ENCODE measurements around the gene SH3BP4.

The SH3BP4 gene

DNA sequence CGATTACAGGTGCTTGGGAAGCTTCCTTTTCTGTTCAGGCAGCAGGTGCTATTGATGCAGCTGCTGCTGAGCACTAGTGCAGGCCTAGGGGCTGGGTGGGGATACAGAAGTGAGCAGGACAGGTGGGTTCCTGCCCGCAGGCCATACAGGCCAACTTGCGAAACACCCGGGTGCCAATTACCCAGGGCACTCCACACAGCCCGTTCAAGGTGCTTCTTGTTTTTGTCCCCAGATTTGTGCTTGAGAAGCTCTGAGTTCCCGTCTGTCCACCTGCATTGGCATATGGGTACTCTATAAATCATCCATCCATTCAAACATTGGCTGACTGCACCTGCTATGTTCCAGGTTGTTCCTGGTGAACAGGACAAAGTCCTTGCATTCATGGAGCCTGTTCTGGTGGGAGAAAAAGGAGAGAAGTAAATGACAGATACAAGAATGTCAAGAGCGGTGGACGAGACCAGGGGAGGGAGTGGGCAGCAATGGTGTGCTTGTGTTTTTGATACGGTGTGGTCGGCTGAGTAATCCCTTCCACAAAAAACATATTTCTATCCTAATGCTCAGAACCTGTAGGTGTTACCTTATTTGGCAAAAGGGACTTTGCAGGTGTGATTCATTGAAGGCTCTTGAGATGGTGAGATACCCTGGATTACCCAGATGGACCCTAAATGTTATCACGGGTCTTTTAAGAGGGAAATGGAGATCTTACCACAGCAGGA, 31.4 kb downstream of the SH3BP4 start:
- no peak for FAIRE-seq

DNA sequence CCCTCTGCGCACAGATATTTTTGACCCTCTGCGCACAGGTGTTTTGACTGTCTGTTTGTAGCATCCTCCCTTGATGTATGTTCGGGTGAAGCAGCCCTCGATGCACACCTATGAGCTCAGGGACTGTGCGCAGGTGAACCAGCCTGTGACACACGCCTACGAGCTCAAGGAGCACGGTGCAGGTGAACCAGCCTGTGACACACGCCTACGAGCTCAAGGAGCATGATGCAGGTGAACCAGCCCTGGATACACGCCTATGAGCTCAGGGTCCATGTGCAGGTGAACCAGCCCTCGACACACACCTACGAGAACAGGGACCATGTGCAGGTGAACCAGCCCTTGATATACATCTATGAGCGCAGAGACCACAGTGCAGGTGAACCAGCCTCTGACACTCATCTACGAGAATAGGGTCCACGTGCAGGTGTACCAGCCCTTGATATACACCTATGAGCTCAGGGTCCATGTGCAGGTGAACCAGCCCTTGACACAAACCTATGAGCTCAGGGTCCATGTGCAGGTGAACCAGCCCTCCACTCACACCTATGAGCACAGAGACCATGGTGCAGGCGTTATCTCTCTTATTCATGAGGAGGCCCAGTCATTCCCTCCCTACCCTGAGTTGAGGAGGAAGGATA, 33.9 kb downstream of the SH3BP4 start:
- FAIRE-seq, result no peak

DNA sequence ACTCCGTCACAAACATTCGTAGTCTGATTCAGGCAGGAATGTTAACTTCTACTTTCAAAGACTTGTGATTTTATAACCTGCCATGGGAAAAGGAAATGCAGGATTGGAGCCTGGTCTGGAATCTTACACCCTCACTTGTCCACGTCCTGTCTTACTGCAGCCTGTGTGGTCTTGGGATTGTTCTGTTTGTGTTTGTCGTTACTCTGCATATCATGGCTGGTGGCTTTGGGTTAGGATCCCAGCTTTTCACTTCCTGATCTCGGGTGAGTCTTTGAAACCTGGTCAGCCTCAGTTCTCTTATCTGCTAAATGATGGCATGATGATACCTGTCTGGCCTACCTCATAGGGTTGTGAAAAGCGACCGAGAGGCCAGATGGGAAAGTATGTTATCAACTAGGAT, 34.6 kb downstream of the SH3BP4 start:
- FAIRE-seq, result no peak

DNA sequence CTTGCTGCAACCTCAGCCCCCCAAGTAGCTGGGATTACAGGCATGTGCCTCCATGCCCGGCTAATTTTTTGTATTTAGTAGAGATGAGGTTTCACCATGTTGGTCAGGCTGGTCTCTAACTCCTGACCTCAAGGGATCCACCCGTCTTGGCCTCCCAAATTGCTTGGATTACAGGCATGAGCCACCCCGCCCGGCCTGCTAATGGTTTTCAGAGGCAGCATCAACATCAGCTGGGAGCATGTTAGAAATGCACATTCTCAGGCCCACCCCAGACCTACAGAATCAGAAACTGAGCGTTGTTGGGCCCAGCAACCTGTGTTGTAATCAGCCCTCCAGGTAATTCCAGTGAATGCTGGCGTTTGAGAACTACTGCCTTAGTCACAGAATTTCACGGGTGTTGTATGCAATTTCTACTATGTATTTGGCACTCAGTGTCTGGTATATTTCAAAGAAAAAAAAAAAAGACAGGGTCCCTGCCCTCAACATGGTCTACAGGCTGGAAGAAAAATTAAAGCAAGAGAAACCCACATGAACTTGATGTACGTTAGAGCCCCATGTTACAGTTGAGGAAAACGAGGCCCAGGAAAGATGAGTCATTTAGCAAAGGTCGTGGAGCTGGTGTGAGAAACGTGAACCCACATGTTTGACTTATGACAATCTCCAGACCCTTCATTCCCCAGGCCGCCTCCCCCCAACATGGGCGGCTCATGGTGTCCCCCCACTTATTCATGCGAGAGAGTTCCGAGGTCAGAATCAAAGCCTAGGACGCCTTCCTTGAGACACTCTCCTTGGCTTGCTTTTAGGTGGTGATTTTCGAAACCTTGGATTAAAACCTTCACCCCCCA, 35.3 kb downstream of the SH3BP4 start:
- no peak for FAIRE-seq

DNA sequence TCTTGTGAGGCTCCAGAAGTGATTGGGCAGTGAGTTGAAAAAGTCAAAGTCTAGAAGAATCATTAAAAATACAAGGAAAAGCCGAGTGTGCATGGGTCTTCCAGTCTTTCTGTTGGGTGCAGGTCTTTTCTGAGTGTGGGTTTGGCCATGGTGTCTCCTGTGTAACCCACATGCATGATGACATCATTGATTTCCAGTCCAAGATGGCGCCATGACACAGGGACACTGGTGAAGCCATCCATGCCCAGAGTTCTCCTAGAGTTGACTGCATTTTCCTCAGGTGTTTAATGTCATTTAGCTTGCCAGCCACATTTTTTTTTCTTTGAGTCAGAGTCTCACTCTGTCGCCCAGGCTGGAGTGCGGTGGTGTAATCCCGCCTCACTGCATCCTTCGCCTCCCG, 35.9 kb downstream of the SH3BP4 start:
- no peak for FAIRE-seq

DNA sequence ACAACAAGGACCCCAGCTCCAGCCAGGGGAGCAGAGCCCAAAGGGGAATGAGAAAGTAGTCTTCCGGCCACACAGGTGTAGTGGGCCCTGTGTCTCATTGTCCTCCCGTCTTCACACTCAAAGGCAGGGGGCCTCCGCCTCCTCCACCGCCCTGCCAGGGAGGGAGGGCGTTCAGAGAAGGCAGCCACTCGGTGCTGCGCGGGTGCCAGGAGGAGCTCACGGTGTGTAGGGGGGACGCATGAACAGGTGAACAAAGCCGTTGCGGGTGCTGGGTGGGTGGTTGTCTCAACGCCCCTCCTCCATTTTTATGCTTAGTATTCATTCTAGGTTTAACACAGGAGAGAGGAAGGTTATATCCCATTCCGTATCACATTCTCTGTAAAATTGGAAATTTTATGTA, 36.7 kb downstream of the SH3BP4 start:
- FAIRE-seq, result no peak

DNA sequence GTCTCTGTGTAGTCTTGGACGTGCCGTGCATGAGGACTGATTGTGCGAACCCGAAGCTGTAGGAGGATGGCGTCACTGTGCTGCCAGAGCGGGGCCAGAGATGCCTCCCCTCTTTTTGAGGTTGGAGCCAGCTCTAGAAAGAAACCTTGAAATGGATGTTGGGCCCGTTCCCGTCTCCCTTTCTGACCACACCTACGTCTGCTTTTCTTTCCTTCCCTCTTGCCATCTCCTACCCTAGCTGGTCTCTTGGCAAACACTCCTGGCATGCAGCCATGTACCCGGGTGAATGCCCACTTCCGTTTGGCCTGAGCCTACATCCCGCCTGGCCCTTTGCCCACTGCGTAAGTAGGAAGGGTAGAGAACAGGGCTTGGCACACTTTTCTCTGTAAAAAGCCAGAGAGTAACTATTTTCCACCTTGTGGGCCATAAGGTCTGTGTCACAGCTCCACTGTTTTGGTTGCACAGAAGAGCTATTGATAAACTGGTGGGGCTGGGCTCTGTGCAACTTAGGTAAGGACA, 37.4 kb downstream of the SH3BP4 start:
- FAIRE-seq, result no peak

DNA sequence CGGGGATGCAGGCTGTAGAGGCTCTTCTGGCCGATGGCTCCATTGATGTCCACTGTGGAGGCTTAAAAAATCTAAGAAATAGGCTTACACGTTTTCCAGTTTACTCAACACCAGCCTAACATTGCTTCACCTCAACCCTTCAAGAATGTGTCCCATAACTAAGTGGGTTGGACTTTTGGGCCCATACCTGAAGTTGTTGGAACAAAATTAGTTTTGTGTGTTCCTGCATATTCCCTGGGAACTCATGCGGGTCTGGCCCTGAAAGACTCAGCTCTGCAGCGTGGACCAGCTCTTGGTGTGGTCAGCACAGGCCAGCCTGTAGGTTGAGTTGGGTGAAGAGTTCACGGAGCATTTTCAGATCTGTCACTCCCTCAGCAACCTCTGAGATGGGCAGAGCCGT, 38.5 kb downstream of the SH3BP4 start:
- no peak for FAIRE-seq

DNA sequence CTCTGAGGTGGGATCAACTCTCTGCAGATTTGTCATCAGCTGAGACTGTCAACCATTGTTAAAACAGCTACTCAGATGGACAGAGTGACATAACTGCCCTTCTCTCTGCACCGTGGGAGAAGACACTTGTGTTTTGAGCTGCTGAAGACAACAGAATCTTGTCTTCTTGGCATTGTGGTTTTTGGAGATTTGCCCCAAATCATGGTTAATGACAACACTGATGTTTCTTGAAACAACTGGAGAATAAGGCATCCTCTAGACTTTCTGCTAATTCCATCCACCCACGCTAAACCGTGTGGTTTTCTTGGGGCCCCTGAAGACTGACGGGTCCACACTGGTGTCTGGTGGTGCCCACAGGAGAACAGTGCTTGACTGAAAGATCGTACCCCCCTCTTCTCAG, 39.5 kb downstream of the SH3BP4 start:
- FAIRE-seq, result no peak

DNA sequence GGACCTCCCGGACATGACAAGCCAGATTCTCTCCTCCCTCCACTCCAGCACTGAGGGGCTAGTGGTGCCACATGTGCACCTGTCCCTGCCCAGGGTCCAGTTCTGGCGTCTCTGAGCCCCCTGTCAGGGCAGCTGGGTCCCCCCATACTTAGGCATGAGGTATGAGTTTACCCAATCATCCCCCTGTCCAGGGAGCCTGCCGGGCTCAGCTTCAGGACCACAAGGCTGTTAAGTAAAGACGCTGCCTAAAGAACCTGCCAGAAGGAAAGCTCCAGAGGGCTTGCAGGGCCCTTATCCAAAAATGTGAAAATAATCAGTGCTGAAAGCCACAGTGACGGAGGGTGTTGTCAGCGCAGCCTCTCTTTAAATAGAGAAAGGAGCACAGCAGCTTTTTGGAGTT, 40.0 kb downstream of the SH3BP4 start:
- FAIRE-seq, result no peak

DNA sequence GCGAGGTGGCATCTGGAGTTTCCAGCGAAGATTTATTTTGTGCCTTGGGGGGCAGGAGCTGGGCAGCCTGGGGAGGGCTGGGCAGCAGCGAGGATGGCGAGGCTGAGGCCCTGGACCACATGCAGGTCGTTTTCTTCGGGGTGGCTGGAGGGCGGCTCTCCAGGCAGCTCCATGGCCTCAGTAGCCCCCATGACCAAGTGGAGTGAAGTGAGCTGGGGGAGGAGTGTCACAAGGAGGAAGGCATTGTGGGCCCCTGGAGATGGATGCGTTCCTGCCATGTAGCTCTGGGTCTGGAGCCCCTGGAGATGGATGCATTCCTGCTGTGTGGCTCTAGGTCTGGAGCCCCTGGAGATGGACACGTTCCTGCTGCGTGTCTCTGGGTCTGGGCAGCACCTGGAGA, 40.4 kb downstream of the SH3BP4 start:
- FAIRE-seq, result no peak

DNA sequence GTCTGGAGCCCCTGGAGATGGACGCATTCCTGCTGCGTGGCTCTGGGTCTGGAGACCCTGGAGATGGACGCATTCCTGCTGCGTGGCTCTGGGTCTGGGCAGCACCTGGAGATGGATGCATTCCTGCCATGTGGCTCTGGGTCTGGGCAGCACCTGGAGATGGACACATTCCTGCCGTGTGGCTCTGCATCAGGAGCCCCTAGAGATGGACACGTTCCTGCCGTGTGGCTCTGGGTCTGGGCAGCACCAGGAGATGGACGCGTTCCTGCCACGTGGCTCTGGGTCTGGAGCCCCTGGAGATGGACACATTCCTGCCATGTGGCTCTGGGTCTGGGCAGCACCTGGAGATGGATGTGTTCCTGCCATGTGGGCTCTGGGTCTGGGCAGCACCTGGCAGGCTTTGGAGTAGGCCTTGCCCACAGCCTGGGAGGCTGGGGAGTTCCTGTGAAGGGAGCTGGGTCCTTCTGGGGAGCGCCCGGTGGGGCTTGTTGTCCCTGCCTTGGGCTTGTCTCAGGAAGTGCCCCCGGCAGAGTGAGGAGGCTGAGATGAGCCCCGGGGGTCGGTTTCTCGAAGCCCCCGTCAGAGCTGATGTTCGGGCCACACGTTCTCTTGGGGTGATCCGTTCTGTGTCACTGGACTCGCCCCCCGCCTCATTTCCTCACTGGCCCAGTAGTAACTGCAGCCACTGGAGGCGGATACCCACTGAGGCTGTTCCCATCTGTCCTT, 41.0 kb downstream of the SH3BP4 start:
- no peak for FAIRE-seq

DNA sequence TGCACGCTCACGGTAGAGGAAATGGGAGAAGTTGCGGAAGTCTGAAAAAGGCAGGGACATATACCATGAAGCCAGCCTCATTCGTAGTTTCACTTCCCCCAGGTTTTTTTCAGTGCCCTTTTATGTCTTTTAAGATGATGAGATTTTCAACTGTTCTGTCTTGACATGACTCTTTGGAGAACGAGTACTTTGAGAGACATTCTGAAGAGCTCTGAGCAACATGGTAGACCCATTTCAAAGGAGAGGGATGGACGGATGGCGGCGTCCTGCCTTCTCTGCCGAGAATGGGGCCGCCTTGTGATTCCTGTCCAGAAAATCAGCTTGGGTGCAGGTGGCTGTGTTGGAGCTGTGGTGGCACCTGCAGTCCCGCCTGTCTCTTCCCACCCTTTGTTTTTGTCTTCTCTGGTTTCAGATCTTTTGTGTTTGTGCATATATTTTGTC, 41.7 kb downstream of the SH3BP4 start:
- no peak for FAIRE-seq

DNA sequence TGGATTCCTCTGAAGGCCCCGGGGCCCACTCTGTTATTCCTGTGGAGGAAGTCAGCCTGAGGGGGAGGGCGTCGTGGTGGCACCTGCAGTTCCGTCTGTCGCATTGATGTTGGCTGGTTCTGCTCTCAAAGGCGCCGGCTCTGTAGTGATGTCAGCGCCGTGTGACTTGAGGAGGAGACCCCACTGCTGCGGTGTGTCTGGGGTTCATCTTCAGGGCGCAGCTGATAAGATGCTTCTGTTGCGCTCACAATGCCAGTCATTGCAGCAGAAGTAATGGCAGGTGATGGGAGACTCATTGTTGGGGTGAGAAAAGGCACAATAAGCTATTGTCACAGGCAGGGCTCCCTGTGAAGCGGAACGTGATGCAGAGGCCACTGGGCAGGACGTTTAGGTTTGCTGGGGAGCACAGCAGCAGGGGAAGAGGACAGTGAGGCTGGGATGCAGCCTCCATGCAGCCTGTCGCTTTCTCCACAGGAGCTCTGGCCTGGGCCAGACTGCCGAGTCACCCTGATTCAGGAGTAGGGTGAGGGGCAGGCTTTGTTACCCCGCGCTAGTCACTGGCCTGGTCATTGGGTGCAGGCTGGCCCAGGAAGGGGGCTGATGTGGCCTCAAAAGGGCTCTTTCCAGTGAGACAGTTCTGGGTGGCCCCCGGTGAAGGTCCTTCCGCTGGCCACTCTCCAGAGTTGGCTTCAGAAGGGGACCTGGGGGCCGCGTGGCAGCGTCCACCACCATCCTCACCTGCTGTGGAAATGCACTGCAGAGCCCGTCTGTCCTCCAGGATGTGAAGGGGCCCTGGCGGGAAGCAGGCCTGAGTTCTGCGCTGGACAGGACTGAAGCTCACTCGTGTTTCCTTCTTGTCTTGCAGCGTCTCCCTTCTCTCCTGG, 42.9 kb downstream of the SH3BP4 start:
- FAIRE-seq, result no peak

DNA sequence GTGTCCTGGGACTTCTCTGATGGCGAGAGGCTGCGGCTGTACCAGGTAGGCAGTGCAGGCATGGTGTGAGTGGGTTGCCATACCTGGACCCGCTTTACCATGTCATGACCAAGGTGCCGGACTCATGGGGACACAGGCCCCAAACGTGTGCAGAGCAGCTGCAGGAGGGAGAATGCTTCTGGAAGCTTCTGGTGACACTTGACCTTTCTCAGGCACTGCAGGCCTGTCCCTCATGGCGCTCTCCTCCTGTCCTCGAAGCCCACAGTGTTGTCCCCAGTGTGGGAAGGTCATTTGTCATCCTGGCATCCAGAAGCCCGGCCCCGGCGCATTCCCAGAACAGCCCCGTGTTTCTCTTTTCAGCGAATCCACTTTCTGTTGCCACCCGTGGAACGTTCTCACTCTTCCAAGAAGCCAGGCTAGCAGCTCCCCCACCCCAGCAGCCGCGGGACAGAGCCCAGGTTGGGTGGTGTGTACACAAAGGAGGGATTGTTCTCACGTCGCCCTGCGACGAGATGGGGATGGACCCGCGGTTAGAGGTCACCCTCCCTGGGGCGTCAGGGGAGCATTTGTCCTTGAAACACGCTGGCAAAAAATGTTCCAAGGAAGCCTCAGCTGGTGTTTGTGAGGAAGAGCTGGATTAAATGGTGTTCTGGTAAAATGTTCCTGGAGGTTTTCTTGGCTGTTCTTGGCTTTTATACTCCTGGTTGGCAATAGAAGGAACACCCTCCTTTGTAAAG, 43.7 kb downstream of the SH3BP4 start:
- no peak for FAIRE-seq

DNA sequence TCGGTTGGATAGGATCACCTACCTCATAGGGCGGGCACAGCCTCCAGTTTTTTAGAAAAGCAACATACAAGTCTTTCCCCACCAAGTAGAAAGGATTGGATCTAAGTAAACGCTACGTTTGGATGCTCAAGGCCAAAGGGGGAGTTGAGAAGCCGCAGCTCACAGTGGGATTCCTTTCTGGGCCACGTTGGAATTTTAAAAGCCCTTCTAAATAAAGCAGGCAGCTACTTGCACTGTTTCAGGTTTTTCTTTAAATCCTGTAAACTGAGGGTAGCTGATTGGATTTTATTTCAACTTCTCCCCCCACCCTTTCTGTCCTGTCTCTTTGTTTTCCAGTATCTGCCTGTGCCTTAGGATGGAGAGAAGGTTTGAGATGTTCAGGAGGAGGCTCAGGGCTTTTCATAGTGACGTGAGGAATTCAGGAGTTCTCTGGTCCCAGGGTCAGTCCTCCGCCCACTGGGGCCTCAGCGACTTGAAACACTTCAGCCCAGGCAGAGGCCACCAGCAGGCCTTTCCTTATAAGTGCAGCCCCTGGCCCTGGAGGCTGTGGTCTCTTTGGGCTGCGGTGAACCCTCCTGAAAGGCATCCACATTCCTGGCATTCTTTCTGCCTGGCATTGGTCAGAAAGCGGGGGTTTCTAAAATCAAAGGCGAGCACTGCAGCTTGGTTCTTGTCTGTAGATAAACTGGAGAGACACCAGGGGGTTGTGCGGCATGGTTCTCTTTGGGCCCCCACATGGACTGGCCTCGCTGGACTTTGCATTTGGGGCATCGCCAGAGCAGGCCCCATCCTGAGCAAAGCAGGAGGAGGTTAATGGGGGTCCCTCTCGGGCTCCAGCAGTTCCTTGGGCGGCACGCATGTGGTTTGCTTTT, 44.5 kb downstream of the SH3BP4 start:
- FAIRE-seq, result no peak

DNA sequence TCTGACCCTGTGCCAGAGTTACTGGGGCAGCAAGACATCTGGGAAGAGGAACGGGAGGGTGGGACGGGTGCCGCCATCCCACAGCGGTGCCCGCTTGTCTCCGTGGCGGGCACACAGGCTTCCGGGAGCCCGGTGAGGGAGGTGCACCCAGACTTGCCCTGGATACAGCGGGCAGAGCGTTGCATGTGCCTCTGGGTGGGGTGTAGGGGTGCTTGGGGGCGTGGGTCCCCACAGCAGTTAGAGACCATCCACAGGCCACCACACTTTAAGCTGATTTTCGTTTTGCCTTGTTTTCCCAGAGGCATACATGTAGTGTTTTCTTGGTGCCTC, 45.1 kb downstream of the SH3BP4 start:
- no peak for FAIRE-seq

DNA sequence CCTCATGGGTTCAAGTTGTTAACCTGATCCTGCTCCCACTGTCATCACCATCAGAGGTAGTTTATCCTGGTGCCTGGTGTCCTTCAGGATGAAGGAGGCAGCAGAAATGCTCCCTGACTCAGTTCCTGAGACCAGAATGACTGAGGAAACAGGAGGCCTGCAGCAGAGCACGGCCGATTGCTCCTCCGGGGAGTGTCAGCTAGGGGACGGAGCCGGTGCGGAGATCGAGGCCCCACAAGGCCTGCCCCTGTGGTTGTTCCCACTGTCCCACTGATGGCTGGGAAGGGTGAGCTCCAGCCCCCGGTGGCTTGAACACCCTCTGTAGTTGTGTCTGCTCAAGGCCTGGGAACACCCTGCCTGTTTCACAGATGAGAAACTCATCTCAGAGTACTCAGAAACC, 45.6 kb downstream of the SH3BP4 start:
- FAIRE-seq, result no peak

DNA sequence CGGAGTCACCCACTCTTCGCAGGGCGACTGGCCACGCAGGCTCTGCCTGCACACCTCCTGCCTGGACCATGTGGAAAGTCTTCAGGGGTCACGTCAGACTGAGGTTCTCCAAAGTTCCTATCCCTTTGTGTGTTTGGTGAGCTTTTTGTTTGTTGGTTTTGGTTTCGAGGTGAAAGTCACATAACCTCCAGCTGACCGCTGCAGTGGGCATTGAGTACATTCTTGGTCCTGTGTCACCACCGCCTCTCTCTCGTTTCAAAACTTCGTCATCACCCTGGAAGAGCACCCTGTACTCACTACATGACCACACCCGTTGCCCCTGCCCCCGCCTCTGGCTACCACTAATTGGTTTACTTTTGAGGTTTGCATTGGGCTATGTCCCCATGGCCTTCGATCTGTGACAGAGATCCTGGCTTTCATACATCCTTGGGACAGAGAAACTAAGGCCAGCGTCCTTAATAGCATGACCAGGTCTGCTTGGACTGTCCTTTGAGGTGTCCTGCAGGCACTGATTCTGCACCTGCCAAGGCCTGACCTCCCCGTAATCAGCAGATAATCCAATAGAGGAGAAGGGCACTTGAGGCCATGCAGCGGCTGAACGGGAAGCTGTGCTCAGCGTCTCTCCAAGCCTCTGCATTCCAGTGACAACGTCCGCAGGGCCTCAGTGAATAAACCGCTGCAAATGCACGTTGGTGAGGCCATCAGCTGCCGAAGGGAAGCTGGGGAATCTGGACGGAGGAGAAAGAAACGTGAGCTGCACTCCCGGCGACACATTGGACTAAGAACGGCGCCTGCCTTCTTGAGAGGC, 46.8 kb downstream of the SH3BP4 start:
- FAIRE-seq, result no peak
